HuH-7 (cell line): ENCODE data around the gene NXPE1.

Experiments used
- DNase-seq: peaks from one replicate; pipeline ENCODE4 v3.0.0; 2011; ENCODE audit warnings: low spot score

Gene NXPE1

DNA sequence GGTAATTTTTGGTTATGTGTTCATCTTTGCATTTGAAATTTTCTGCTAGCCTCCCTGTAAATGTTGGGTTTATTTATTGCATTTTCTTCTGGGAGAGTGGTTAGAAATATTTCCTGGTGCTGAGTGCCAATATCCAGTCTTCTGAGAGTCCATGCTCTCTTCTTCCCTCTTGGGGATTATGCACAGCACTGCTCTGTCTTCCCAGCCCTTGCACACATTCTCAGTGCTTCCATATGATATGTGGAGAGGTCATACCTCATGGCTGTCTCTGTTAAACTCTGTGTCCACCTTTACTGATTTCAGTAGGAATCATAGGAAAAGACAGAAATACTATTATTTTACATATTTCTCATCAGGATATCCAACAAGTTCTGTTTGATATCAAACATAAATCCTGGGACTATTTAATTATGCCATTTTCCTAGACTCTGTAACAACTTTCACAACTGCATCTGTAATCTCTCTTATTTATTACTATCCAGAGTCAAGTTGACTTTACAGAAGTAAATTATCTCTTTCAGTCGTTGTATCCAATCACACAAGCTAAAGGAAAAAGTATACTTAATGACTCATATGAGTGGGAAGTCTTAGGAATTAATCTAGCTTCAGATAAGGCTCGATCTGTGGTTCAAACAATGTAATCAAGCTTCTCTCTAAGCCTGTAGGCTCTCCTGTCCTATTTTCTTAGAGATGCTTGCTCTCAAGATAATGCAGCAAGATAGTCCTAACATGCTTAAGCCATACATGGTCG lies 2.7 kb upstream of the NXPE1 start:
- no peak for DNase-seq

DNA sequence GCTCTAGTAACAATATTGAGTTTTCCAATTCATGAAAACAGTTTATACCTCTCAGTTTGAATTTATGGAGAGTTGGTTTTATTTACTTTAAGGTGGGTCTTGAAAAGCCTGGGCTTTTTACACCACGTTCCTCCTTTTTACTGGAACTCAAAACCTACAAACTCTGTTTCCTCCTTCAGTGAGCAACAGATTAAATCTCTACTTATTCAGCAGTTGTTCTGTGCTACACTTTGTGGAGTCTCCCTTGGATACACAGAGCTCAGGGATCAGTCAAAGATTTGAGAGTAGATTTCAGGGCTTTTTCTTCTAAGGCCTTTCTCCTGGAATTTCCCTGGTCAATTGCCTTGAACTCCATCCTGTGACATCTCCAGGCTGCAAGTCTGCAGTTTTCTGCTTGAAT lies 3.5 kb downstream of the NXPE1 start:
- DNase-seq: no peak

DNA sequence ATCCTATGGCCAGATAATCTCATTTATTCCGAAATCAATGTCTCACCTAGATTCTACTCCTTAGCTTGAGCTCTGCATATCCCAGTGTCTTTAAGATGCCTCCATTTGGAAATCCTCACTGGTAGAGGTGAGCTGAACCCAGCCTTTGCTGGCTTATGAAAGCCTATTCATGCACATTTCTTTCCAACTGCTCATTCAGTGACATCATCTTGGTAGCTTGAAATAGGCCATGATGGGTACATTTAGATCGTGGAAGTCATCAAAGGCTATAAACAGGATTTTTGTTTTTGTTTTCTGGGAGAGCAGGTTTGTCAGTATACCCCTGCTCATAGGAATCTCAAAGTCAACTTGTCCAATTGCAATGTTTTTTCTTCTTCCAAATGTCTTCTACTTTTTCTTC lies 6.0 kb downstream of the NXPE1 start:
- DNase-seq: no peak

DNA sequence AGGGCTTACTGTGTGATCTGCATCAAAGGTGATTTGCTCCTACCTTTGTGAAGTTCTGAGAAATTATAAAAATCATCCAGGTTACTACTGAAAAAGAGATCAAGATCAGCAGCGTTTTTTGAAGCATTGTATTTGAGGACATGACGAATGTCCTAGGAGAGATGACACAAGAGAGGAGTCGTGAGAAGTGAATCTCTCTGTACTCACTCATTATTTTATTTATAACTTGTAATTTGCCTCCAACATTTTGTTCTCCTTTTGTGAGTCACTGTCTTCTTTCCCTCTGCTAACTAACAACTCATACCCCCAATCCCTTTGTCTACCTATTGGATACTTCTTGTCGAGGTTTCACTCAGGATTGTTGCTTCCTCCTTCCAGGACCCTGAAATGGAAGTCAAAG lies 8.6 kb downstream of the NXPE1 start:
- no peak for DNase-seq

DNA sequence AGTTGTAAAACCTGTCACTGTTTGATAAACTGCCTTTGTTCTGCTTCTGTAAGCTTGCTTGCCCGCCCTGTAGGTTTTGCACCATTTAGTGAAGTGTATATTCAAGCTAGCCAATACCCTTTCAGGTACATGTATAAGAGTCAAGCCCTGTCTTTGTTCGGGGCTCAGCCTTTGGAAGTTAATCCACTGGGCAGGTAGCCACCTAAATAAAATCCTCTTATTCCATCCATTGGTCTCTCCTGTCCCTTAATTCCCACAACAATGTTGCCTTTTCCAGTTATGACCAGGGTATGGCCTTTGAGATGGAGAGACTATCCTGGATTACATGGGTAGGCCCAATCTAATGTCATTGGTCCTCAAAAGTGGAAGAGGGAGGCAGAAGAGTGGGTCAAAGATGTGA lies 34.0 kb downstream of the NXPE1 start:
- no peak for DNase-seq

DNA sequence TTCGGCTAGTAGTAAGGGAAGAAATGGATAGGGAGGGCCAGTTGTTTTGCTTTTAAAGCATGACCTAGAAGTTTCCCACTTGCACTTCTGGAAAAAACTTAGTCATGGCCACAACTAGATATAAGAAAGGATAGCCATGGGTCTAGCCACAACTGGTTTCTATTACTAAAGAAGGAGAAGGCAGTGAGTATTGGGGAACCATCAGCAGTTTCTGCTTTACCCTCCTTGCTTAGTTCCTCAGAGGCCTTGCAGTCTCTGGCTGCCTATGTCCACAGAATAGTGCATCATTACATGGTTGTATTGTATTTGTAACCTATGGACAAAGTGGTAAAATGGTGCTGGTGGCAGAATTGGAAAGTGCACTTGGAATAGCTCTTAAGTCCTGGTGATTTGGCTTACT lies 35.6 kb downstream of the NXPE1 start:
- DNase-seq: no peak

DNA sequence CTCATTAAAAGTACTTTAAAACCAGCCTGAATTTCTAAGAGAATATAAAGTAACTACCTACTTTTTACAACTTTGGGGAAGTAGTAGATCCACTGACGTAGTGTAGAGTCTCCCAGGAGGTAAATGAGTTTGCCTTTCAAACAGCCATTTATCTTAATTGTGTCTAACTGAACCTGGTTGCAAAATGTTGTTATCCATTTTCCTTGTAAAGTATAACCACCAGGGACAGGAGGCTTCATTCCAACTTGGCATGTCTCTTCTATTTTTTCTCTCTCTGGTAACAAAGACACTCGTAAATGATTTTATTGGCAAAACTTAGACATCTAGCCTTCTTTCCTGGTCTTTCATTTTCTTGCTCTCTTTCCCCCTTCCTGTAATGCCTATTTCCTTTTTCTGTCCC lies 36.9 kb downstream of the NXPE1 start:
- no peak for DNase-seq

DNA sequence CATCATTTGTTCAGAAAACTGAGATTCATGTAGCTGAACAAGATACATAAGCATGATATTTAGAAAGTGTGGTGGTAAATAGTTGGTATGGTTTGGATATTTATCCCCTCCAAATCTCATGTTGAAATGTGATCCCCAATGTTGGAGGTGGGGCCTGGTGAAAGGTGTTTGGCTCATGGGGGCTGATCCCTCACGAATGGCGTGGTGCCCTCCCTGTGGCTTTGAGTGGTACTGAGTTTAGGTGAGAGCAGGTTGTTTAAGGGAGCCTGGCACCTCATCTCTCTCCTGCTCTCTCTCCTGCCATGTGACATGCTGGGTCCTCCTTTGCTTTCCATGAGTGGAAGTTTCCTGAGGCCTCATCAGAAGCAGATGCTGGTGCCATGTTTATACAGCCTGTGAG lies 48.1 kb downstream of the NXPE1 start:
- DNase-seq: no peak

DNA sequence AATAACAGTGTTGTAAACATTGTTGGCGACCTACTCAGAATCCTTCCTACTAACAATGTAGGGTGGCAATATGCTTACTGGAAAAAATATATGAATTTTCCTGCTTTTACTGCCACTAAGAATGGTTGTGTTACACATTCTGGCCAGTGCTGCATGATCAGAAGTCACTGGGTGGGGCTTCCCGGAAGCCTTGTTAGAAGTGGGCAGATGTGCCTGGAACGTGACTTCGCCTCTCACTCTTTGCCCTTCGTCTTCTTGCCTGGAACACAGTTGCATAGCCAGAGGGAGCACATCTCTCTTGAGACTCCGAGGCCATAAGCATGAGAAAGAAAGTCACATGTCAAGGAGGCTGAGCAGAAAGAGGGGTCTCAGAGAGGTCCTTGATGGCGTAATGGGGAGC lies 48.6 kb downstream of the NXPE1 start:
- DNase-seq: no peak

DNA sequence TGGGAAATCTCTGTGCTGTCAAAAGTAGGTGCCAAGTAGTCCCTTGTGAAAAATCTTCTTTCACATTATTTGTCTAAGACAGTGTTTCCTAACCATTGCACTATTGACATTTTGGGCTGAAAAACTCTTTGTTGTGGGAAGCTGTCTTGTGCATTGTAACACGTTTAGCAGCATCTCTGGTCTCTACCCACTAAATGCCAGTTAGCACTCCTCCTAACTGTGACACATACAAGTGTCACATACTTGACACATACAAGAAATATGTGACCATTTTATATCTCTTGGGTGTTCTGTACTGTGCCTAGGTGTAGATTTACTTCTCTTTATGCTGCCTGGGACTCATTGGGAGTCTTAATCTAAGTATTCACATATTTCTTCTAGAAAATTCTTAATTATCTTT lies 57.8 kb downstream of the NXPE1 start:
- DNase-seq: no peak

DNA sequence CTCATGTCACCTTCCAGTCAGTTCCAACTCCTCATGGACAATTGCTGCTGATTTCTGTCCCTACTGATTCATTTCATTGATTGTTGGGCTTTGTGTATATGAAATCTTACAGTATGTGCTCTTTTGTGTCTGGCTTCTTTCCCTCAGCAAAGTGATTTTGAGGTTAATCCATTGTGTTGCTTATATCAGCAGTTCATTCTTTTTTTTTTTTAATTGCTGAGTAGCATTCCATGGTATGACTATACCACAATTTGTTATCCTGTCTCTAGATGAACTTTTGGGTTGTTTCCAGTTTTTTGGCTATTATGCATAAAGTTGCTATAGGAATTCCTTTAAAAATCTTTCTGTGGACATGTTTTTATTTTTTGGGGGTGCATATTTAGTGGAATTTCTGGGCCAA lies 59.9 kb downstream of the NXPE1 start:
- no peak for DNase-seq

DNA sequence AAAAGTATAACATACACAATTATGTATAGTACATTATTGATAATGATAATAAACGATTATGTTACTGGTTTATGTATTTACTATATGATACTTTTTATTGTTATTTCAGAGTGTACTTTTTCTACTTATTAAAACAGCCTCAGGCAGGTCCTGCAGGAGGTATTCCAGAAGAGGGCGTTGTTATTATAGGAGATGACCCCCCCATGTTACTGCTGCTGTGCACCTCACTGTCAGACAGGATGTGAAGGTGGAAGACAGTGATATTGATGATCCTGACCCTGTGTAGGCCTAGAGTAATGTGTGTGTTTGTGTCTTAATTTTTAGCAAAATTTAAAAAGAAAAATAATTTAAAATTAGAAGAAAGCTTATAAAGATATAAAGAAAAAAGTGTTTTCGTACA lies 62.8 kb downstream of the NXPE1 start:
- DNase-seq: no peak

DNA sequence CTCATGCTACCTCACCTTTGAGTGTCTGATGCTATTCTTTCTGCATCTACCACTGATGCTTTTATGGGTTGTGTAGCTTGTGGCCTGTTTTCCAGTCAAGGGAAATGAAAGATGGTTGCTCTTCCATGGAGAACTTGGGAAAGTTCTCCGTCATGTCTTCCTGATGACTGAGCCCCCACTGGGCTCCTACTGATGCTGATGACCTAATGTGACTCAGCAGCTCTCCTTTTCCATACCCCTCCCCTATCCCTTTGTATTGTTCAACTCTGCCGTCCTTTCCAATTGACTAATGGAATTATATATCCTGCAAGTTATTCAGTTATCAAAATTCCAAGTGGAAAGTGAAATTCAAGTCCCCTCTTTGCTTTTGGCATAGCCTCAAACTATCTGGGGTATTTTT lies 75.8 kb downstream of the NXPE1 start:
- DNase-seq: no peak

DNA sequence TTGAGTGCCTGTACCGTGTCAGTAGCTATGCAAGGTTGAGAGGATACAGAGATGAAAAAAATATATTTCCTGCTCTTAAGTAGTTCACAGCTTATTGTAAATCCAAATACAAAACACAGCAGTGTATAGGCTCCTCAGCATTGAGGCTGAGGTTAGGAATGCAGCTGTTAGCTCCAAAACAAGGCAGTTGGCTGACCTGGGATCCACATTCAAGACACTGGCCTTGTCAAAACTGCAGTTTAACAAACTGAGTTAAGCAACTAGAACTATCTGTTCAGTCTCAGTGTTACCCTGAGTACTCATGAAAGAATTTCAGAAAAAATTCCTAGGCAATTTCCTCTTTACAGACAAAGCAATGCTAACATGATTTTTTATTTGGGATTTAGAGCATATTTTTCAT lies 77.6 kb downstream of the NXPE1 start:
- no peak for DNase-seq

DNA sequence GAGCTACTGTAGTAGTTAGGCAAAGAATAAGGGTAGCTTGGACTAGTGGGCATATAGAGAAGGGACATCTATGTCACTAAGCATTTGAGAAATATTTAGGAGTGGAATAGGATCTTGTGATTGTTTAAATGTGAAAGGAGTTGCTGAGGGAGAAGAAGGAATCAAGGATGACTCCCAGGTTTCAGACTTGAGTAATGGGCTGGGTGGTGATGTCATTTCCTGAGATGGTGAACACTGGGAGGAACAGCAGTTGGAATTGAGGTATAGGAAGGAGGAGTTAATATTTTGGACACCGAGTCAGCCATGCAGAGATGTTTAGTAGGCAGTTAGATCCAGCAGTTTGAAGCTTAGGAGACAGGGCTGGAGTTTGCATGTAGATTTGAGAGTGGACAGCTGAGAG lies 80.3 kb downstream of the NXPE1 start:
- DNase-seq: no peak

DNA sequence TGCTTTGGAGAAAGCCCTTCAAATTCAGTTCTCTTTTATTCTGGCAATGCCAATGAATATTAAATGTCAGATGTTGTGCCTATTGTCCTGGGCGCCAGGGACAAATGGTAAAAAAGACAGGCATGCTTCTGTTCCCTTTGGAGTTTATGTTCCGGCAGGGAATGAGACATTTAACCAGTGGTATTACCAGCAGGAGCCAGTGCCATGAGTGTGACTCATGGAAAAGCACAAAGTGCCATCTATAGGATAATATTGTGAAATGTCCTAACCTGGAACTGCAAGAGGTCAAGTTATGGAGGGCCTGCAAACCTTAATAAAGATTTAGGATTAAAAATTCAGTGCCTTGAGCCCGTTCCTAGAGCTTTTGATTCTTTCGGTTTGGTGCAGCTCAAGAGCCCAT lies 80.9 kb downstream of the NXPE1 start:
- no peak for DNase-seq

DNA sequence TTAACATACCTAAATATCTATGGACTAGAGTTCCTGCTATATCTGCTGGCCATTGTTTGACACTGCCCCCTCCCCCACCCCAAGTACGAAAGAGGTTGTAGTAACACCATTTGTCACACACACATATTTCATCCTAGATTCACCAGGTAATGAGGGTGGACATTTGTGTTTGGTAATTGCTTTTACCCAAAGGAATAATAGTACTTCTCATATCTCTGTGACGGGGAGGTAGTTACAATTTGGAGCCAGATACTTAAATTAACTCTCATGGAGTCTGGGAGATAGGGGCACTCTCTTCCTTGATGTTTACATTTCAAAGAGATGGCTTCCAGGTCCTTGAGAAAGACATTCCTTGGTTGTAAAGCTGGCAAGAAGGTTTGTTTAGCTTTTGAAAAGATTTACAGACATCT lies 81.7 kb downstream of the NXPE1 start:
- no peak for DNase-seq

DNA sequence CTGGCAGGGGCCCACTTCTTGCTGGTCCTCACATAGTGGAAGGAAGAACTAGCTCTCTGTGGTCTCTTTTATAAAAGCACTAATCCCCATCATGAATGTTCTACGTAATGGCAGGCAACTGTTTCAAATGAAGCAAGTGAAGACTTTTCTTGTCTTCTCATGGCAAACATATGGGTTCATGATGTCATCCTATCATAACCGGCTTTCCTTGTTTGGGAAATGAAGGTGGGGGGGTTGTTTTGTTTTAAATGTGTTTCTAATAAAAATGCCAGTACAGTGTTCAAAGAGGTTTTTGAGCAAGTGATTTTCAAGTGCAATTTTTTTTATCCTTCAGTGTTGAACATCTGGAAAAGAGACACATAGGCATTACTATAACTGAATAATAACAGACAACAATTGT lies 87.0 kb downstream of the NXPE1 start:
- no peak for DNase-seq
